NCI-H1694 (cell line): ENCODE measurements around the gene RPN1.
"Not testable (repeated sequence)": the region's sequence is repeated elsewhere in the genome, so short reads cannot be mapped to it uniquely, and the experiment has no call there.

ENCODE experiments used
- DNase-seq: peaks from one replicate; lab custom pipeline; 2025; lab: John Stamatoyannopoulos, UW

Gene RPN1

DNA sequence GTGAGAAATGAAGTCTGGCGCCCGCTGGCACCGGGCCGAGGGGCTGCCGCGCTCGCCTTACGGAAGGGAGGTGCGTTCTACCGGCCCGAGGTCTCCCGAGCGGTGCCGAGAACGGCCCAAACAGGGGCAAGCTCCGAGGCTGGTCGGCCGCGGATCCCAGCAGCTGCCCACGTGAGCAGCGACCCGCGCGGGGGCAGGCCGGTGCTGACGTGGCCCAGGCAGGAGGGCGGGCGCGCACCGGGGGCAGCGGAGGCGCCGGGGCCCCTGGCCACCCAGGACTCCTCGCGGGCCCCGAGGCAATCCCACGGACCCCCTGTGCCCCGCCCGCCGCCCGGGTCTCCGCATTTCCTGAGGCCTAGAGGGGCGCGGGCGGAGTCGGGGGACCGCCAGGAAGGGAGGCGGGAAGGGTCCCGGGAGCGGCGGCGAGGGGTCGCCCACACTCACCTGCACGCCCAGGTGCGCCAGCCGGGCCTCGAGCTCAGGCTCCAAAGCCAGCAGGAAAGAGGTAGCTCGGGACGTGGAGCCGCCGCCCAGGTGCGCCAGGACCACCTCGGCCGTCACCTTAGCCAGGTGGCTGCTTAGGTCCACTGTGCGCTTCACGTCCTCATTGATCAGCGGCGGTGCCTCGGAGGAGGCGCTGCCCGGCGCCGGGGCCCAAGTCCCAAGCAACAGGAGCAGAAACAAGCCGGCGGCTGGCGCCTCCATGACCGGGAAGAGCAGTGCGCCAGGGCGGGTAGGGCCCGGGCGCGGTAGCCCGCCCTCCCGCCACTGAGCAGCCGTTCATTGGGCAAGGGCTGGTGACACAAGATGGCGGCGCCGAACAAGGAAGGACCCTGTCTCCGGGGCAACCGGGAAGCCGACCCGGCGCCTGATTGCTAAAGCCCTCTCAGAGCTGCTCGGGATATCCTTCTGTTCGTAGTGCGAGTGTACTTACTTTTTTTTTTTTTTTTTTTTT is at the start of gene RPN1:
Gene RPN1, minus strand, starts transcription at position 723 of the 955 bp plus-strand sequence. Its CDS starts 18 bp downstream, at position 705.
- peak; percentile 91 for DNase-seq

DNA sequence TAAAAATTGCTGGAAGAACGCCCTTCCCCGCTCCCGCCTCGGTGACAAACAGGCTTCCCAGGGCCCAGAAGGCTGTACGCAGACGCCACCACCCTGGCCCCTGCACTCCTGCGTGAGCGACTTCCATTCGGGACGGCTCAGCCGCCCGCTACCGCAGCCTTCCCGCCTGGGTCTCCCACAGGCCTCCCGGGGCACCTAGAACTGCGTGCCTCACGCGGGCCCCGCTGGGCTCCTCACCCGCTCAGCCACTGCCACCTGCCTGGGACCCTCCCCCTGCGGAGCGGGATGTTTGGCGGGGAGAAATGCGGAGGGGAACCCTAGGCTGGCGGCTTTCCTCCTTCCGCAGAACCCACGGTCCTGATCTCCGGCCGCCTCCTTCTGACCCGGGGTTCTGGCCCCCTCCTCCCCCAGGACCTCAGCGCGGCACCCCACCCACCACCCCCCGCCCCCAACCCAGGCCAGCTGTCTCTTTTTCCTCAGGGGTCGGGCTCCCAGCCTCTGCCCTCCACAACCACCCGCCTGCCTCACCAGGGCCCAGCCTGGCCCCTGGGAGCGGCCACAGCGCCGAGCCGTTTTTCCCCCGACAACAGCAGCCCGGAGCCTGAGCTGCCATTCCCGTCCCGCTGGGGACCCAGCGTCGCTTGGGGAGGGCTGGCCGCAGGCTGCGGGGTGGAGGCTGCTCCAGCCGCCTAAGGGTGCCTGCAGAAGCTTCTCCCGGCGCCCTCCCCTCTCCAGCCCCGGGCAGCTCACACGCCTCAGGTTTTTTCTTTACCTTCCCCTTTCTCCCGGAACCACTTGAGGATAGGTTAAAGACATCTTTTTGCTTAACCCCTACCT is 47.8 kb upstream of the RPN1 start:
- no peak for DNase-seq

DNA sequence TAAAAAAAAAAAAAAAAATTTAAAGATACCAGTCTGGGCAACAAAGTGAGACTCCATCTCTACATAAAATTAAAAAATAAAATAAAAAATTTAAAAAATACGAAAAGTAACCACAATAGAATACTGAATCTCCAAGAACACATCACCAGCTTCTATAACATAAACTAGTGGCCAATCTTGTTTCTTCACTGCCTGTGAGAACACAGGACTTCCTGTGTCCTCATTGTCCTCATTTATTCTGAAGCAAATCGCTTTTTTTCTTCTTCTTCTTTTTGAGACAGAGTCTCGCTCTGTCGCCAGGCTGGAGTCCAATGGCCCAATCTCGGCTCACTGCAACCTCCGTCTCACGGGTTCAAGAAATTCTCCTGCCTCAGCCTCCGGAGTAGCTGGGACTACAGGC is 46.7 kb upstream of the RPN1 start:
- no peak for DNase-seq

DNA sequence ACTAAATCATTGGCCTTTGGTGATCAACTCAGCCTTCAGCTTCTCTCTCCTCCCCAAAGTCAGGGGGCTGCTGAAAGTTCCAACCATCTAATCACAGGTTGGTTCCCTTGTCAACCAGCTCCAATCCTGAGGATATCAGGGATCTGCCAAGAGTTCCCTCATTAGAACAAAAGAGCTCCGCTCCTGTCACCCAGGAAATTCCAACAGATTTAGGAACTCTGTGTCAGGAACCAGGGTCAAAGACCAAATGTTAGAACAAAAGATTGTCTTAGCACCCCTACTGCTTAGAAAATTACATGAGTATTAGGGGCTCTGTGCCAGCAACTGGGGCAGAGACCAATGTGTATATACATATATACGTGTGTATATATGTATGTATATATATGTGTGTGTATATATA is 43.1 kb upstream of the RPN1 start:
- no peak for DNase-seq

DNA sequence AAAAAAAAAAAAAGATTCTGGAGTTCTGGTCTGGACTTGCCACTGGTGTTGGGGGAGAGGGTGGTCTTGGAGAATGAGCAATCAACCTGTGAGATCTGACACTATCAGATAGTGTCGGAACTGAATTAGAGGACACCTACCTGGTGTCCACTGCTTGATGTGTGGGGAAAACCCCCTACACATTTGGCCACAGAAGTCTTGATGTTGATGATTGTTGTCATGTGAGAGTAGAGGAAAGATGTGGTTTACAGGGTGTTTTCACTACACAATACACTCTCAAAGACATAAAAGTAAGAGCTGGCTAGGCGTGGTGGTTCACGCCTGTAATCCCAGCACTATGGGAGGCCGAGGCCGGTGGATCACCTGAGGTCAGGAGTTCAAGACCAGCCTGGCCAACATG is 38.4 kb upstream of the RPN1 start:
- DNase-seq, result no peak

DNA sequence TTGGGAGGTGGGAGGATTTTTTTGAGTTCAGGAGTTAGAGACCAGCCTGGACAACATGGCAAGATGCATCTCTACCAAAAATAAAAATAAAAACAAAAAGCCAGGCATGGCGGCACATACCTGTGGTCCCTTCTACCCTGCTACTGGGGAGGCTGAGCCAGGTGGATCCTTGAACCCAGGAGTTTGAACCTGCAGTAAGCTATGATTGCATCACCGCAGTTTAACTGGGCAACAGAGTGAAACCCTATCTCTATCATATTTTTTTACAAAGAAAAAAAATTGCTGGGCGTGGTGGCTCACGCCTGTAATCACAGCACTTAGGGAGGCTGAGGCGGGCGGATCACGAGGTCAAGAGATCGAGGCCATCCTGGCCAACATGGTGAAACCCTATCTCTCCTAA is 35.8 kb upstream of the RPN1 start:
- no peak for DNase-seq

DNA sequence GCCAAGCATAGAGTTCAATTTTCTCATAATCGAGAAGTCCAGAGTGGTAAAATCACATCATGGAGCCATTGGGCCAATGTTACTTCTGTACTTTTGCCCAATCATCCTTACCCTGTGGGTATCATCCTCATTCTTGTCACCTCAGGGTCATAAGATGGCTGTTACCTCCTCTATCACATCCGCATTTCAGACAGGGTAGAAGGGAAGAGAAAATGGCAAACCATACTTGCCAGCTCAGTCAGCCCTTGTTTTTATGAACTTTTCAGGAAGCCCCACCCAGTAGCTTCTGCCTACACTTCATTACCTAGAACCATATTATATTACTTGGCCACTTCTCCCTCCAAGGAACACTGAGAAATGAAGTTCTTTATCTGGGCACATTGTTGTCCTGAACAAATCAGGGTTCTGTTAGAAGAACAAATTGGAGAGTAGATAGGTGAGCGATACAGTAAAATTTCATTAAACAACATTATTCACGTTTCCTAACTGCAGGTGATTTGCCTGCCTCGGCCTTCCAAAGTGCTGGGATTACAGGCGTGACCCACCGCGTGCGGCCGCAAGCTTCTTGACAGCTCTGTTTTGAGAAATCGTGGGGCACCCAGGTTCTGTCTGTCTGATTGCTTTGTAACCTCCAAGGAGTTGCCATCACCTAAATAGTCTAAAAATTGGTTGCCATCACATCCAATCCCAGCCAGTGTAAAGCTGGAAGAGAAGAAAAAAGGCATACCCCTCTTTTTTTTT is 34.5 kb upstream of the RPN1 start:
- DNase-seq, result no peak

DNA sequence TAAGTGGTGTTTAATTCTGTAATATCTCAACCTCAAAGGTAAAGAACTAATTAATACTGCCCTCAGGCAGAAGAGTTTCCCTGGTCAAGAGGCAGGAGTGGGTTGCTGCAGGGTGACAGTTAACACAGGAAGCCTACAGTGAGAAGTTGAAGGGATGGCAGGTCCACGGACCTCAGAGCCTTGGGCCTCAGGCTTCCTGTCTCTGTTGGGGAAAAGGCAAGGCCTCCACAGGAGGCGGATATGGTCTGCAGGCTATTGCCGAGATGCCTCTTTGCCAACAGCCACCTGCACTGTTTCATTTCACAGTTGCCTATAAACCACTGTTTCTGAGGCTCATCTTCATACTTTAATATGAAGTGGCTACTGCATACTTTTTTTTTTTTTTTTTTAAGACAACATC is 33.3 kb upstream of the RPN1 start:
- DNase-seq, result no peak

DNA sequence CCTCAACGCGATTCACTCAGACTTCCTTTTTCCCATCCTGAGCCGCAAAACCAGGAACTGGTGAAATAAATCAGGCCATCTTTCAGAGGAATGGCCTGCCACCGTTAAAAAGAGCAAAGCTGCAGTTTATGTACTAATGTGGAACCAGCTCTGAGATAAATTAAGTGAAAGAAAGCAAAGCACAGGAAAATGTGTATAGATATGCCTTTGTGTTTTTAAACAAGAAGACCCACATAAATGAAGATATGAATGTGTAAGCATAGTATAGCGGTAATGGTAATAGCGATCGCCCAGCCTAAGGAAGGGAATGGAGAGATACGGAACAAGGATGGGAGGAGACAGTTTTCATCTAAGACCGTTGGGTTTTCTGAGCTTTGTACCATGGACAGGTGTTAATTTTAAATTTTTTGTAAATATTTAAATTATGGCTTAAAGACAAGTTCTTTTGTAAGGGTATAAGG is 30.8 kb upstream of the RPN1 start:
- DNase-seq, result no peak

DNA sequence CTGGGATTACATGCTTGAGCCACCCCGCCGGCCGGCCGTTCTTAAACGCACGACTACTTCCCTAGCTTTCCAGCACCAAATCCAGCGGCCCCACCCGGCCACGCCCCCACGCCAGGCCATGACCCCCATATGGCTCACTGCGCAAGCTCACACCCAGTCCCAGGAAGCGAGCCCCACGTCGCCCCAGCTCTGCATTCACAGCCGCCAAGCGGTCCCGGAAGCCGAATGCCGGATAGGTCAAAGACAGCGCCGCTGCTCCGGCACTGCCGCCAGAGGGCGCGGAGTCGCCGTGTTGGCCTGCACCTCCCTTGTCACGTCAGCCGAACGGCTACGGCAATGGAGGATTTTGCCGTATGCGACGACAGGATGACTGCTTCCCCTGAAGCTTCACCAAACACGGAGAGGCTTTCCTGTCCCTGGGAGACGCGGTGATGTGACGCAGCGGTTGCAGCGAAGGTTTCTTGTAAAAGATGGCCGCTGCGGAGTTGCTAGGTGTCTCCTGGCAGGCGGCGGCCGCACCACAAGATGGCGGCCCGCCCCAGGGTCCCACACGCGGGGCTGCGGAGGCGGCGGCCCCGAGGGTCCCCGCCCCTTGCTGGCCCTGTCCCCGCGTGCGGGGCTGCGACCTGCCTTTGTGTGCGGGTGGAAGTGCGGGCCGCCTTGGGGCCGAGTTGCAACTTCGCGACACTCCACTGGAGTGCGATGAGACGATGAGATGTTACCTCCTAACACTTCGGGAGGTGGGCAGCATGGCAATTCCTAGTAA is 30.2 kb upstream of the RPN1 start:
- peak; percentile 94 for DNase-seq

DNA sequence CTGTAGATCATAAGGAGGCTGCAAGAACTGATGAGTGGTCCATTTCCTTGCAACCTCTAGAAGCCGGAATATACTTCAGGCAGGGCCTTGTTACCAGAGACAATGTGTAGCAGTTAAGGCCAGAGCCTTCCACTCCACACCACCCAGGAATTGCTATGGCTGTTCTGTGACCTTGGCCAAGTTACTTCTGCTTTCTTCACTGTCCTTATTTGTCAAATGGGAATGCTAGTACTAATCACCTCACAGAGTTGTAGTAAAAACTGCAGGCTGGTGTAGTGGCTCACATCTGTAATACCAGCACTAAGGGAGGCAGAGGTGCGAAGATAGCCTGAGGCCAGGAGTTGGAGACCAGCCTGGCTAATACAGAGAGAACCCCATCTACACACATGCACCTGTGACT is 28.7 kb upstream of the RPN1 start:
- no peak for DNase-seq

DNA sequence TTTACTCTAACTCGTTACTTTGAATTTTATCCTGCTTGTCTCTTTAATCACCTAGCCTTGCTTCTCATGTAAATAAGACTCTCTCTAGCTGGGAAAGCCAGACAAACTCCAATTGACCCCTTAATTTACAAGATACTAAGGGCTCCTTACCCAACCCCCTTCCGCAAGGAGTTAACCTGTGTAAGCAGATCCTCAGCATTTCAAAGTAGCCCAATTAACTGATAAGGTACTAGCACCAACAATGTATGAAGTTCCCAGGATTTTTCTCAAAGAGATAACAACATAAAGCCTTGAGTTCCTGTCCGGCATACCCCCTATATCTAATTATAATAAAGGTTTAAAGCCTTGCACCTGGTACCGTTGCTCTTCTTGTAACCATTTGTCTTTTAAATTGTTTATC is 25.2 kb upstream of the RPN1 start:
- not testable (repeated sequence) for DNase-seq

DNA sequence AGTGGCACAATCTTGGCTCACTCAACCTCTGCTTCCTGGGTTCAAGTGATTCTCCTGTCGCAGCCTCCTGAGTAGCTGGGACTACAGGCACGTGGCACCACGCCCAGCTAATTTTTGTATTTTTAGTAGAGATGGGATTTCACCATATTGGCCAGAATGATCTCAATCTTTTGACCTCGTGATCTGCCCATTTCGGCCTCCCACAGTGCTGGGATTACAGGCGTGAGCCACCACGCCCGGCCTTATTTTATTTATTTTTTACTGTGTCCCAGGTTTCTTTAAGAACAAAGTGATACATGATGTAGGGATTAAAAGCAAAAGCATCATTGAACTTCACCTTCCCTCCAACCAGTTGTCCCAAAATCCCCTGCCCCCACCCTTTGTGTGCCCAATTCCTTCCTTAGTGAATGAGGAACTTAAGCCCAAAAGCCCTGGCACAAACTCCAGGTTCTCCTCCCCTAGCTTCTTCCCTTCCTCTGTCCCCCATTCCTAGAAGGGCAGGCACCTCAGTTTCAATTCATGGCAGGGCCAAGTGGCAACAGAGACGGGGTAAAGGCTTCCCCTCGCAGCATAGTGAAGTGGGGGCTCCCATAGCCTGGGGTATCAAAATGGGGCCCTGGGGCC is 23.7 kb upstream of the RPN1 start:
- no peak for DNase-seq

DNA sequence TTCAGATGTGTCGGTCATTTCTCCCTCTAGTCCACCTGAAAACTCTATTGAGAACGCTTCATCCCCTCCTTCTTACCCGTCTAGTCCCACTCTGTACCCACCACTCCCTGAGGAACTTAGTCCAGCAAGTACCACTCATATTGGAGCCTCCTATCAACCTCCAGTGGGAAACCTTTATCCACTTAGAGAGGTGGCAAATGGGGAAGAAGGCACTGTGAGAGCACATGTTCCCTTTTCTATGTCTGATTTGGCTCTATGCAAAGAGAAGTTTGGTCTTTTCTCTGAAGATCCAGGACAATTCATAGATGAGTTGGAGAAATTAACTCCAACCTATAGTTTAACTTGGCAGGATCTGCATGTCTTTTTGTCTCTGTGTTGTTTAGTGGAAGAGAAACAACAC is 17.0 kb upstream of the RPN1 start:
- no peak for DNase-seq

DNA sequence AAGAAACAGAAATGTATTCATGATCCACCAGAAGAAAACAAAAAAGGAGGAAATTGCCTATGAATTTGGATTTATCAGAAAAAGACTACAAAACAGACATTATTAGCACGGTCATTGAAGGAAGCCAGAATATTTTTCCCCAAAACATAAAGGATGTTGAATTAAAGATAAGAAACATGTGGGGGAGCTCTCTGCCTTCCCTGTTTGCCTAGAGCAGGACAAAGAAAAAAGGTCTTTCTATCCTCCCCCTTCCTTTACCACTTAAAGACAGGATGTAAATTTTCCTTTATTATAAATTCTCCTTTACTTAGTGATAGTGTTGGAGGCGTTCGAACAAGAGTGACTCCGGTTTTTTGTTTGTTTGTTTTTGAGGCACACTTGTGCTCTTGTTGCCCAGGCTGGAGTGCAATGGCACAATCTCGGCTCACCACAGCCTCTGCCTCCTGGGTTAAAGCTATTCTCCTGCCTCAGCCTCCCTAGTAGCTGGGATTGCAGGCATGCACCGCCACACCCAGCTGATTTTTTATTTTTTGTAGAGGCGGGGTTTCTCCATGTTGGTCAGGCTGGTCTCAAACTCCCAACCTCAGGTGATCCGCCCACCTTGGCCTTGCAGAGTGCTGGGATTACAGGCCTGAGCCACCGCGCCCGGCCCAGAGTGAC is 14.9 kb upstream of the RPN1 start:
- DNase-seq, result no peak

DNA sequence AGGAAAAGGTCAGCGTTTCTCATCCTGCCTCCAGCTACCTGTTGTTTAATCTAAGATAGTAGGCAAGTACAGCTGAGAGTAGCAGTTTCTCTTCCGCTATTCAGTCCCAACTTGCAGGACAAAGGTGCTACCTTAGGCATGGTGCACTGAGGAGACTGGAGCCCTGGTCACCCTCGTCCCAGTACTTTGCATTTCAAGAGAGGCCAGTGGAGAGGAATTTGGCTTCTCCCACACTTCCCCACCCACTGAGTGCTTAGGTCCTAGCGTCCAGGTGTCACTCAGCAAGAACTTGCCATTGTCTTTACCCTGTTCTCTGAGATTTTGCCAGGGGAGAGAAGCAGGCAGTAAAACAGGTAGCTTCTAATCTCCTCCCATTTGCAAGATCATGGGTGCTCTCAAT is 12.5 kb upstream of the RPN1 start:
- DNase-seq, result no peak

DNA sequence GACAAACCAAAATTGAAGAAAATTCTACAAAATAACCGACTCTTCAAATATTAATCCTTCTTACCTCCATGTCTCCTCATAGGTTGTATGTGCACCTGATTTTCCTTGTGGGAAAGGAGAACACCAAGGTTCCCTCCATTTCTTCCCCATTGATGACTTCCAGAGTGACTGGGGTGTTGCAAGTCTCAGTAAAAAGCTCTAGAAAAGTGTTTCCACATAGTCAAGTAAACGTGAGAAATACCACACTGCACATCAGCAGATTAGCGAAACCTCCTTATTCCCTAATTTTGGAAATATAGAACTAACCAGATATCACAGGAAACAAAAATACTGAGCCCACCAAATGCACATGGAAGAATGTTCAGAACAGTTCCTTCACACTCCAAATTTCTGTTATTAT is 4.9 kb upstream of the RPN1 start:
- DNase-seq, result no peak

DNA sequence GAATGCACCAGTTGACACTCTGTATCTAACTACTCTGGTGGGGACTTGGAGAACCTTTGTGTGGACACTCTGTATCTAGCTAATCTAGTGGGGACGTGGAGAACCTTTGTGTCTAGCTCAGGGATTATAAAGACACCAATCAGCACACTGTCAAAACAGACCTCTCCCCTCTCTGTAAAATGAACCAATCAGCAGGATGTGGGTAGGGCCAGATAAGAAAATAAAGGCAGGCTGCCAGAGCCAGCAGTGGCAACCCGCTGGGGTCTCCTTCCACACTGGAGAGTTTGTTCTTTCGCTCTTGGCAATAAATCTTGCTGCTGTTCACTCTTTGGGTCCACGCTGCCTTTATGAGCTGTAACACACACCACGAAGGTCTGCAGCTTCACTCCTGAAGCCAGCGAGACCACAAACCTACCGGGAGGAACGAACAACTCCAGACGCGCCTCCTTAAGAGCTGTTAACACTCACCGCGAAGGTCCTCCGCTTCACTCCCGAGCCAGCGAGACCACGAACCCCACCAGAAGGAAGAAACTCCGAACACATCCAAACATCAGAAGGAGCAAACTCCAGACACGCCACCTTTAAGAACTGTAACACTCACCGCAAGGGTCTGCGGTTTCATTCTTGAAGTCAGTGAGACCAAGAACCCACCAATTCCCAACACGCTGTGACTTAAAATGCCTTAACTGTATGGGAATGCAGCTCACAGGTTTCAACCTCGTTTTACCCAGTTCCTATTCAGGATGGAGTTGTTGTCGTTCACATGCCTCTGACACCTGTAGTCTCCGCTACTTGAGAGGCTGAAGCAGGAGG is 3.6 kb upstream of the RPN1 start:
- not testable (repeated sequence) for DNase-seq

DNA sequence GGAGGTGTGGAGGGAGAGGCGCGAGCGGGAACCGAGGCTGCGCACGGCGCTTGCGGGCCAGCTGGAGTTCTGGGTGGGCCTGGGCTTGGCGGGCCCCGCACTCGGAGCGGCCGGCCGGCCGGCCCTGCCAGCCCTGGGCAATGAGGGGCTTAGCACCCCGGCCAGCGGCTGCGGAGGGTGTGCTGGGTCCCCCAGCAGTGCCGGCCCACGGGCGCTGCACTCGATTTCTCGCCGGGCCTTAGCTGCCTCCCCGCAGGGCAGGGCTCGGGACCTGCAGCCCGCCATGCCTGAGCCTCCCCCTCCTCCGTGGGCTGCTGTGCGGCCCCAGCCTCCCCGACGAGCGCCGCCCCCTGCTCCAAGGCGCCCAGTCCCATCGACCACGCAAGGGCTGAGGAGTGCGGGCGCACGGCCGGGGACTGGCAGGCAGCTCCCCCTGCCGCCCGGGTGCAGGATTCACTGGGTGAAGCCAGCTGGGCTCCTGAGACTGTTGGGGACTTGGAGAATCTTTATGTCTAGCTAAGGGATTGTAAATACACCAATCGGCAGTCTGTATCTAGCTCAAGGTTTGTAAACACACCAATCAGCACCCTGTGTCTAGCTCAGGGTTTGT is 2.9 kb upstream of the RPN1 start:
- DNase-seq, result not testable (repeated sequence)
